BLaER1 (cell line): ENCODE measurements around the gene LRRC23.
"Not testable (repeated sequence)": the region's sequence is repeated elsewhere in the genome, so short reads cannot be mapped to it uniquely, and the experiment has no call there.

Experiments
- H3K27ac ChIP-seq: shearing (Covaris generic); formaldehyde crosslinking; 2 replicates; pipeline ENCODE4 v1.8.1; 2022
- H3K27me3 ChIP-seq: shearing (Covaris generic); formaldehyde crosslinking; 2 replicates; pipeline ENCODE4 v1.8.1; 2022
- H3K36me3 ChIP-seq: shearing (Covaris generic); formaldehyde crosslinking; 2 replicates; pipeline ENCODE4 v1.8.1; 2022
- H3K4me1 ChIP-seq: shearing (Covaris generic); formaldehyde crosslinking; 2 replicates; pipeline ENCODE4 v1.8.1; 2022
- H3K4me2 ChIP-seq: shearing (Covaris generic); formaldehyde crosslinking; 2 replicates; pipeline ENCODE4 v1.8.1; 2022
- H3K4me3 ChIP-seq: shearing (Covaris generic); formaldehyde crosslinking; 2 replicates; pipeline ENCODE4 v1.8.1; 2022
- H3K9ac ChIP-seq: shearing (Covaris generic); formaldehyde crosslinking; 2 replicates; pipeline ENCODE4 v1.8.1; 2022
- H3K9me3 ChIP-seq: shearing (Covaris generic); formaldehyde crosslinking; 2 replicates; pipeline ENCODE4 v1.8.1; 2022
- H4K20me1 ChIP-seq: shearing (Covaris generic); formaldehyde crosslinking; 2 replicates; pipeline ENCODE4 v1.8.1; 2022
- Cebpa-rat ChIP-seq: shearing (Covaris generic); IDR thresholded peaks from 2 replicates; pipeline ENCODE4 v1.8.1; 2022

The LRRC23 gene

DNA sequence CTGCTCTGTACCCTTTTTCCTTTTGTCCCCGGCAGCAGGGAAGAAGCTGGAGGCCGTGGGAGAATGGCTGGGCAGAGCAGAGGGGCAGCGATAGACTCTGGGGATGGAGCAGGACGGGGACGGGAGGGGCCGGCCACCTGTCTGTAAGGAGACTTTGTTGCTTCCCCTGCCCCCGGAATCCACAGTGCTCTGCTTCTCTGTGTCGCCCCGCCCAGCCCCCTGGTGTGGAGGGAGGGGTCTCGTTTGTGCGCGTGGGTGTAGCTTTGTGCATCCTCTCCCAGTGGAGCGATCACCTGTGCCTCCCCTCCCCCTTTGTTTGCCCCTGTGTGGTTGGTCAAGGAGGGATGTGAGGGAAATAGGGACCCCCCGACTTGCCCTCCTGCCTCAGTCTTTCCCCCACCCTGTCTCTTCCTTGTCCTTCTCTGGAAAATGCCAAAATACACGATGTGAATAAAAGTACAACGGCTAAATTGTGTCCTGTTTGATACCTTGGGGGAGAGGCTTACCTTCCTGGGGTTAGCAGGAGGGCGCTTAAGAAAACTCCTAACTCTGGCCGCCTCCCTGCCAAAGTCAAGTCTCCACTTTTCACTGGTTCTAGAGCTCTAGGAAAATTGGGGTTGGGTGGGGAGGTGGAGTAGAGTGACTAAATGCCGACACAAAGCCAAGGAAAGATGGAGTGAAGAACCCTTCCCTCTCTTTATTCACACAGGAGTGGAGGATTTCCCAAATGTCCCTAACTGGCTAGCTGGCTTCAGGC is 38.3 kb upstream of the LRRC23 start:
- Histone ChIP-seq H3K27ac (peak overlapping the region; percentile 48), H3K9ac (peak overlapping the region; percentile 71; the same call in 1 of the 2 replicates), H3K27me3 (no peaks in the 10 kb centered on the region), H3K4me2 (peak overlapping the region; percentile 100), H4K20me1 (peaks cover 47% of the 10 kb centered on the region), H3K4me3 (peak overlapping the region; percentile 86), H3K9me3 (no peaks in the 10 kb centered on the region), H3K4me1 (peaks cover 50% of the 10 kb centered on the region), H3K36me3 (peaks cover 74% of the 10 kb centered on the region)
- no peak for TF ChIP-seq Cebpa-rat

DNA sequence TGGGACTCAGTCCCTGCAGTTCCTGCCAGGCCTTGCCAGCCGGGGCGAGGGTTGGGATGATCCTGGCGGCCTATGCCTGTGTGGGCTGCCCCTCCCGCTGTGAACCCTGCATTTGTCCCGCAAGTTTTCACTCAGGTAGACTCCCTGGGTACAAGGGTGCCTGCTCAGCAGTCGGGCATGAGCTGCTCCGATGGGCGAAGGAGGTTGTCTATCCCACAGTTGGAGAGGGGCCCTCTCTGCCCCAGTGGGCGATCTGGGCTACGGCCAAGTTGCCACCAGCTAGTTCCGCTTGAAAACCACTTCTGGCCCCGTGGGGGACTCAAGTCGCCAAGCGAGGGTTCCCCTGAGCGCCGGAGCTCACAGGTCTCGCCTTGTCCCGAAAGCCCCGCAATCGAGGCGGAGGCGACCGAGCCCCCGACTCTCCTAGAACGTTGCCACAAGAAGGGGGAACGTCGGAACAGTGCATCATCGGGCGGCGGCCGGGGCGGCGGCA is 37.7 kb upstream of the LRRC23 start:
- TF ChIP-seq Cebpa-rat, result no peak
- Histone ChIP-seq H4K20me1 (peaks cover 54% of the 10 kb centered on the region), H3K4me2 (peak overlapping the region; percentile 100), H3K4me3 (peak overlapping the region; percentile 86), H3K27me3 (no peaks in the 10 kb centered on the region), H3K9me3 (no peaks in the 10 kb centered on the region), H3K9ac (peak overlapping the region; percentile 71), H3K36me3 (peaks cover 73% of the 10 kb centered on the region), H3K27ac (peak overlapping the region; percentile 48), H3K4me1 (peaks cover 57% of the 10 kb centered on the region)

DNA sequence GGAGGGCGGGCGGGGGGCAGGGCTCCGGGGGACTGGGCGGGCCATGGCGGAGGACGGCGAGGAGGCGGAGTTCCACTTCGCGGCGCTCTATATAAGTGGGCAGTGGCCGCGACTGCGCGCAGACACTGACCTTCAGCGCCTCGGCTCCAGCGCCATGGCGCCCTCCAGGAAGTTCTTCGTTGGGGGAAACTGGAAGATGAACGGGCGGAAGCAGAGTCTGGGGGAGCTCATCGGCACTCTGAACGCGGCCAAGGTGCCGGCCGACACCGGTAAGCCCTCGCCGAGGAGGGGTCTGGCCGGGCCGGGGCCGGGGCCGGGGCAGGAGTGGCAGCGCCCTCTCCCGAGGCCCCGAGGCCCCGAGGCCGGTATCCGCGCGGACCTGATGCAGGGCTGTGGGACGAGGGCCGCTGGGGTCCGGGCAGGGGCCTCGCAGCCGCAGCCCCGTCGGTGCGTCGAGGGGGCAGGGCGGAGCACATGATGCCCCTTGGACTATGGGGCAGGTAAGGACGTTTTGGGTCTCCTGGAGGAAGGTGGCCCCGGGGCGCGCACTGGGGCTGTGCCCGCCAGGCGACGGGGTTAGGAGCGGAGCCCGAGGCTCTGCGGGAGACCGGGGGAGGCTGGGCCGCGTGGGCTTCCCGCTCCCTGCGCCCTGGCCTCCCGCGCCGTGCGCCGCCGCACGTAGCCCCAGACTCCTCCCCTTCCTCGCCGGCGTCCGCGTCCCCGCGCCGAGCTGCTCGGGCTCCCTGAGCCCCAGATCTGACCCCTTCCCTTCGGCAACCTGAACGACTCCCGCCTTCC is 37.0 kb upstream of the LRRC23 start, which contains the start of gene TPI1:
TSS of gene TPI1 (plus strand) at position 119 of the 798 bp plus-strand sequence. CDS start at position 155, 36 bp downstream.
- Histone ChIP-seq H3K9ac (peak within 1 kb of the TSS; percentile 98), H4K20me1 (peaks cover 60% of the 10 kb centered on the region), H3K27me3 (no peaks in the 10 kb centered on the region), H3K9me3 (no peaks in the 10 kb centered on the region), H3K36me3 (peaks cover 66% of the 10 kb centered on the region), H3K27ac (peak within 1 kb of the TSS; percentile 96), H3K4me1 (peaks cover 60% of the 10 kb centered on the region), H3K4me3 (peak within 1 kb of the TSS; percentile 86), H3K4me2 (peak within 1 kb of the TSS; percentile 100)
- no peak for TF ChIP-seq Cebpa-rat

DNA sequence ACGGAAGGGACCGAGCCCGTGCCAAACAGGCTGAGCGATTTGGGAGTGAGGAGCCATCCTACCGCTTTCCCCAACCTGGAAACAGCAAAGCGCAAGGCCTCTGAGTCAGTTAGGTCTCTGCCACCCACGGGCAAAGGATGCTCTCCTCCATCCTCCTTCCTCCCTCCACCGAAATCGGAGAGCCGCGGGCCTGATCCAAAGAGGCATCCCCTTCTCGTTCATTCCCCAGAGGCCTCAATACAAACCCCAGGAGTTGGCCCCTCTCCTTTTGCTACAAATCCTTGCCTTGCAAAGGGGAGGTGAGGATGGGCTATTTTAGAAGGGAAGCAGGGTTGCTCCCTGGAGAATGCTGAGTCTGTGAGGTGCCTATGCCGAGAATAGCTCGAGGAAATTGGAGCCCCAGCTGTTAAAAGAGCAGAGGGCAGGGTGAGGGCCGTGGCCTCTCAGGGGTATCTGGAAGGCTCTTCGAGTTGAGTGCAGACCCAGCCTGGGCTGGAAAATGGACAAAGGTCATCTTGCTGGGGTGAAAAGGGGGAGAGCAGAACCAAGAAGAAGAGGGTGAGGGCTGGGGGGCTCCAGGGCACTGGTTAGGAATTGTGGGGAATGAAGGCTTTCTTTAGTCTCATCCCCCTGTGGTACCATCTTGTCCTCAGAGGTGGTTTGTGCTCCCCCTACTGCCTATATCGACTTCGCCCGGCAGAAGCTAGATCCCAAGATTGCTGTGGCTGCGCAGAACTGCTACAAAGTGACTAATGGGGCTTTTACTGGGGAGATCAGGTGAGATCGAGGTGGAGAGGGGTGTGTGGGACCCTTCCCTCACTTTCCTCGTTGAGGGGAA is 36.2 kb upstream of the LRRC23 start:
- Histone ChIP-seq H3K9ac (peak overlapping the region; percentile 98), H3K4me3 (peak overlapping the region; percentile 86), H3K27me3 (no peaks in the 10 kb centered on the region), H3K4me1 (peaks cover 60% of the 10 kb centered on the region), H3K36me3 (peaks cover 58% of the 10 kb centered on the region), H3K9me3 (no peaks in the 10 kb centered on the region), H3K4me2 (peak overlapping the region; percentile 100), H3K27ac (peak overlapping the region; percentile 96), H4K20me1 (peaks cover 63% of the 10 kb centered on the region)
- TF ChIP-seq Cebpa-rat, result no peak

DNA sequence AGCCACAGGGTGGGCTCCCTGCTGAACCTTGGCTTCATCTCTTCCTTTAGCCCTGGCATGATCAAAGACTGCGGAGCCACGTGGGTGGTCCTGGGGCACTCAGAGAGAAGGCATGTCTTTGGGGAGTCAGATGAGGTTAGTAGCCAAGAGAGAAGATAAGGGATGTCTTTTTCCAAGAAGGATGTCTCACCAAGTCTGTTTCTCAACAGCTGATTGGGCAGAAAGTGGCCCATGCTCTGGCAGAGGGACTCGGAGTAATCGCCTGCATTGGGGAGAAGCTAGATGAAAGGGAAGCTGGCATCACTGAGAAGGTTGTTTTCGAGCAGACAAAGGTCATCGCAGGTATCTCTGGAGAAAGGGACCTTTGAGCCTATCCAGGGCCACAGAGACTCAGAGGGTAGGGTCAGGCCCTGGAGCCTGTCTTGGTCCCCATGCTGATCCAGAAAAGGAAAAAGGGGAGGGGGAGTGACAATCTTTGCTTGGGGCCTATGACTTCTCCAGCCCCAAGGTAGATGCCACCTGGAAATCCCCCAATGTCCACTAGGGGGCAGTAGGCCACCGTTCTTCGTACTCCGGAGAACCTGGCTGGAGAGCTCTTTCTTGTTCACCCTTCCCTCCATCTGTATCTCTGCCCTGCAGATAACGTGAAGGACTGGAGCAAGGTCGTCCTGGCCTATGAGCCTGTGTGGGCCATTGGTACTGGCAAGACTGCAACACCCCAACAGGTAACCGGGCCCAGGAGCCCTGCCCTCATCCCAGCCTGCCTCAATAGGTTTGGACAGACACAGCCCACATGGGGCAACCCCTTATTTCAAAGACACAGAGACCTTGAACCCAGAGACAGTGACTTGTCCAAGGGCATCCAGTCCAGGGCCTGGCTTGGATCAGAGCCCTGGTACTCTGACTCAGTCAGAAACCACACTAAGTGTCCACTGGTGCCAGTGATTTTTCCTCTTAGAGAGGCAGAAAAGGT is 35.3 kb upstream of the LRRC23 start:
- Histone ChIP-seq H3K36me3 (peaks cover 49% of the 10 kb centered on the region), H4K20me1 (peaks cover 63% of the 10 kb centered on the region), H3K4me3 (peak overlapping the region; percentile 86), H3K9me3 (no peaks in the 10 kb centered on the region), H3K27ac (peak overlapping the region; percentile 96; the same call in 1 of the 2 replicates), H3K4me1 (peaks cover 67% of the 10 kb centered on the region), H3K4me2 (peak overlapping the region; percentile 100), H3K9ac (peak overlapping the region; percentile 98), H3K27me3 (no peaks in the 10 kb centered on the region)
- TF ChIP-seq Cebpa-rat, result no peak

DNA sequence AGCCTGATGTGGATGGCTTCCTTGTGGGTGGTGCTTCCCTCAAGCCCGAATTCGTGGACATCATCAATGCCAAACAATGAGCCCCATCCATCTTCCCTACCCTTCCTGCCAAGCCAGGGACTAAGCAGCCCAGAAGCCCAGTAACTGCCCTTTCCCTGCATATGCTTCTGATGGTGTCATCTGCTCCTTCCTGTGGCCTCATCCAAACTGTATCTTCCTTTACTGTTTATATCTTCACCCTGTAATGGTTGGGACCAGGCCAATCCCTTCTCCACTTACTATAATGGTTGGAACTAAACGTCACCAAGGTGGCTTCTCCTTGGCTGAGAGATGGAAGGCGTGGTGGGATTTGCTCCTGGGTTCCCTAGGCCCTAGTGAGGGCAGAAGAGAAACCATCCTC is 34.3 kb upstream of the LRRC23 start:
- Histone ChIP-seq H3K36me3 (peaks cover 41% of the 10 kb centered on the region), H3K27ac (0 out of 2 replicates have a peak overlapping the region, but pooled peaks have one; percentile 35), H4K20me1 (peaks cover 63% of the 10 kb centered on the region), H3K9ac (peak overlapping the region; percentile 98), H3K4me2 (peak overlapping the region; percentile 100), H3K4me1 (peaks cover 66% of the 10 kb centered on the region)
- not testable (repeated sequence) for H3K27me3 ChIP-seq, H3K9me3 ChIP-seq, H3K4me3 ChIP-seq

DNA sequence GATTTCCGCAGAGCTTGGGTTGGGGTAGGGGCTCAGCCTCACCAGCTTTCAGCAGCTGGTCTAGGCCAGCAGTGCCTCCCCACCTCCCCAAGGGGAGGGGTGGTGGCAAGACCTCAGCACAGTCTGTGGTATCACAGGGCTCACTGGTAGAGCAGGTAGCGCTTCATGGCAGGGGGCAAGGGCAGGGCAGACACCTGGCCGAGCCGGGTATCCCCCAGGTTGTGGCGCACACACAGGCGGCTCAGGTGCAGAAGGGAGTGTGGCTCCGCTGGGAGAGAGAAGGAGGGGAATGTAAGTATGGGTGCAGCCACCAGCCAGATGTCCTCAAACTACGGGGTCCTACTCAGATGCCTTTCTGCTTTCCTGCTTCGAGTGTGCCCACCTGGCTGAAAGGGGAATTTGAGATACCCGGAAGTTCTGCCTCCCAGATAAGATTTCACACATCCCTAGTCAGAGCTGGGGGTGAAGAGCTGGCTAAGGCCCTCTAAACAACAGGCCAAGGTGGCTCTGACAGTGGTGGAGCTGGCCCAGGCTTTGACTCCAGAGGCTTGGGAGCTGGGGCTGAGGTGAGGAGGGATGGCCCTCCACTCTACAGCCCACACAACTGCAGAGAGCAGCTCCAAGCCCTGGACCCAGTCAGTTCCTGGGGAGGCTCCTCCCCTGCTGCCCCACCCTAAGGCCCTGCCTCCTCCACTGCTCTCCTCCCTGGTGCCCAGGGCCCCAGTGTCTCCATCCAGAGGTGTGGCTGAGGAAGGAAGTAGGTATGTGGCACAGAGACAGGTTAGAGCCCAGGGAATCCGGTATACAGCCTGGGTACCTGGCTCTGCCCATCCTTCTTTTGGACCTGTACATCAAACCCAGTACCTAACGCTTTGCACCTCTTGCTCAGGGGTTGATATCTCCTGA is 33.3 kb upstream of the LRRC23 start:
- peak overlapping the region; percentile 100 for H3K4me2 ChIP-seq
- H3K4me1 ChIP-seq, result peaks cover 61% of the 10 kb centered on the region
- peaks cover 41% of the 10 kb centered on the region for H3K36me3 ChIP-seq
- H3K27me3 ChIP-seq, result no peaks in the 10 kb centered on the region
- peak overlapping the region; percentile 87 for H3K4me3 ChIP-seq
- peak overlapping the region; percentile 86 for H3K27ac ChIP-seq
- TF ChIP-seq Cebpa-rat, result no peak
- no peaks in the 10 kb centered on the region for H3K9me3 ChIP-seq
- H3K9ac ChIP-seq, result peak overlapping the region; percentile 88
- peaks cover 58% of the 10 kb centered on the region for H4K20me1 ChIP-seq
